ENCODE data around the gene DBN1. TPM values are rescaled to one million over a fixed set of nuclear protein-coding genes. Genes with fewer than 3 reads are reported as not detected.

The DBN1 gene
- total RNA-seq, 1 donor from 2014 or later: 434 TPM

DNA sequence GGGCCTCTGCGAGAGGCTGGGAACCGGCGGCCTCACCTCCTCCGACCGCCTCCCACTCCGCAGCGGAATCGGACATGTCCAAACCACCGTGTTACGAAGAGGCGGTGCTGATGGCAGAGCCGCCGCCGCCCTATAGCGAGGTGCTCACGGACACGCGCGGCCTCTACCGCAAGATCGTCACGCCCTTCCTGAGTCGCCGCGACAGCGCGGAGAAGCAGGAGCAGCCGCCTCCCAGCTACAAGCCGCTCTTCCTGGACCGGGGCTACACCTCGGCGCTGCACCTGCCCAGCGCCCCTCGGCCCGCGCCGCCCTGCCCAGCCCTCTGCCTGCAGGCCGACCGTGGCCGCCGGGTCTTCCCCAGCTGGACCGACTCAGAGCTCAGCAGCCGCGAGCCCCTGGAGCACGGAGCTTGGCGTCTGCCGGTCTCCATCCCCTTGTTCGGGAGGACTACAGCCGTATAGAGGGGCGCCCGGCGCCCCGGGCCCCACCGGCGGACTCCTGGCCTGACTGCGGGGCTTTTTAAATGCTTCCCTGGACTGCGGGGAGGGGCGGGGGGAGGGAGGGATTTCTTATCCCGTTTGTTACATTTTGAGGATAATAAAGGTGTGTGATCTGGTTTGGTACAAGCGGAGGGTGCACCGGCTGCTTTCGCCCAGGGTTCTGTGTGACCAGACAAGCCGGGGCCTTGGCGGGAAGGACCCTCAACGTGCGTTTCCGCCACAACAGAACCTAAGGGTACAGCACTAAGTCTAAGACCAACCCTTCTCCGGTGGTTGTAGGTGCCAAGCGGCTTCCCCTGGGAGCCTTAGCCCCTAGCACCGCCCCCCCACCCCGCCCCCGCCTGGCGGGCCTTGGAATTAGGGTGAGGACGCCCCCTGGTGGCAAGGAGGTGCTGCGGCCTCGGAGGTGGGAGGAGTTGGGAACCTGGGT, 17.5 kb downstream of the DBN1 start:
- Histone ChIP-seq H3K4me3 (ENCODE audit: low read depth, low read length) (peak overlapping the region; percentile 45), H3K27me3 (ENCODE audit: control insufficient read depth, insufficient read depth, low read length) (no peaks in the 10 kb centered on the region), H3K36me3 (ENCODE audit: control insufficient read depth, insufficient read depth, low read length) (no peaks in the 10 kb centered on the region)
- peak; percentile 100 for TF ChIP-seq CTCF (IDR thresholded peaks at IDR 0.05; ENCODE audit: insufficient read depth, low read length, poor library complexity, severe bottlenecking)
- DNase-seq (ENCODE audit: low read depth): no peak

- H3K27me3 ChIP-seq (ENCODE audit: control insufficient read depth, insufficient read depth, low read length): no peaks in the 10 kb centered on the region
- H3K4me3 ChIP-seq (ENCODE audit: low read depth, low read length): peak overlapping the region; percentile 45
- DNase-seq (ENCODE audit: low read depth): no peak
- TF ChIP-seq CTCF (IDR thresholded peaks at IDR 0.05; ENCODE audit: insufficient read depth, low read length, poor library complexity, severe bottlenecking): peak; percentile 62
- no peaks in the 10 kb centered on the region for H3K36me3 ChIP-seq (ENCODE audit: control insufficient read depth, insufficient read depth, low read length)
Measured at GRCh38 chr5:177455036-177455660, 18.3 kb downstream of the DBN1 start.

- TF ChIP-seq CTCF (IDR thresholded peaks at IDR 0.05; ENCODE audit: insufficient read depth, low read length, poor library complexity, severe bottlenecking): peak; percentile 57
- DNase-seq (ENCODE audit: low read depth): peak; percentile 56
- no peaks in the 10 kb centered on the region for H3K36me3 ChIP-seq (ENCODE audit: control insufficient read depth, insufficient read depth, low read length)
- no peaks in the 10 kb centered on the region for H3K27me3 ChIP-seq (ENCODE audit: control insufficient read depth, insufficient read depth, low read length)
- H3K4me3 ChIP-seq (ENCODE audit: low read depth, low read length): peak overlapping the region; percentile 45
Measured at GRCh38 chr5:177454397-177455035, 18.9 kb downstream of the DBN1 start.

GRCh38 chr5:177453852-177454396, 19.5 kb downstream of the DBN1 start:
- Histone ChIP-seq H3K4me3 (ENCODE audit: low read depth, low read length) (peak overlapping the region; percentile 25), H3K27me3 (ENCODE audit: control insufficient read depth, insufficient read depth, low read length) (no peaks in the 10 kb centered on the region), H3K36me3 (ENCODE audit: control insufficient read depth, insufficient read depth, low read length) (no peaks in the 10 kb centered on the region)
- no peak for TF ChIP-seq CTCF (IDR thresholded peaks at IDR 0.05; ENCODE audit: insufficient read depth, low read length, poor library complexity, severe bottlenecking)
- no peak for DNase-seq (ENCODE audit: low read depth)

GRCh38 chr5:177452688-177453638, 20.5 kb downstream of the DBN1 start:
- Histone ChIP-seq H3K36me3 (ENCODE audit: control insufficient read depth, insufficient read depth, low read length) (no peaks in the 10 kb centered on the region), H3K4me3 (ENCODE audit: low read depth, low read length) (no peak overlapping the region), H3K27me3 (ENCODE audit: control insufficient read depth, insufficient read depth, low read length) (no peaks in the 10 kb centered on the region)
- DNase-seq (ENCODE audit: low read depth): no peak
- TF ChIP-seq CTCF (IDR thresholded peaks at IDR 0.05; ENCODE audit: insufficient read depth, low read length, poor library complexity, severe bottlenecking): no peak
